ENCODE measurements around the gene BMP7. TPM values are rescaled to one million over a fixed set of nuclear protein-coding genes. Genes with fewer than 3 reads are reported as not detected.

The BMP7 gene
- total RNA-seq, 1 donor, result not detected

DNA sequence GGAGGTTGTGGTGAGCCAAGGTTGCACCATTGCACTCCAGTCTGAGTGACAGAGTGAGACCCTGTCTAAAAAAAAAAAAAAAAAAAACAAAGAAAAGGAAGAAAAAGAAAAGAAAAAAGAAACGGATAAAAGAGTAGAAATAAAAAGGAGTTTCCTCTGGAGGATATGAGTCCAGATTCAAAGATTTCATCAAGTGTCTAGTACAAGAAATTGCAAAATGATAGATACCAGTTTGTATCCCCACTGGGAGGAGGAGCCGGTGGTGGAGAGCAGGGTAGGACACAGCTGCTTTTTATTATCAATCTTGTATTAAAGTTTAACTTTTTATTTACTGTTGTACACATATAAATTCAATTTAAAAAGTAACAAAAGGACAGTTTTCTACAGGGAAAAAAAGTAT lies 113.9 kb downstream of the BMP7 start:
- no peak for DNase-seq (ENCODE audit: insufficient read length, low spot score, missing footprints)
- Histone ChIP-seq H3K27ac (ENCODE audit: low read depth, low read length) (no peak overlapping the region), H3K36me3 (ENCODE audit: insufficient read depth, low read length) (no peaks in the 10 kb centered on the region), H3K4me3 (ENCODE audit: insufficient read depth, low read length) (no peak overlapping the region), H3K4me1 (ENCODE audit: insufficient read depth, low read length) (no peaks in the 10 kb centered on the region), H4K20me1 (ENCODE audit: insufficient read depth, low read length) (no peaks in the 10 kb centered on the region), H3K4me2 (ENCODE audit: insufficient read depth, low read length) (no peak overlapping the region), H2AFZ (ENCODE audit: low read length) (no peak overlapping the region), H3K79me2 (ENCODE audit: insufficient read depth, low read length) (no peaks in the 10 kb centered on the region), H3K9me3 (ENCODE audit: low read depth, low read length) (no peaks in the 10 kb centered on the region), H3K27me3 (ENCODE audit: insufficient read depth, low read length) (no peaks in the 10 kb centered on the region)
- TF ChIP-seq, protein P1, sequence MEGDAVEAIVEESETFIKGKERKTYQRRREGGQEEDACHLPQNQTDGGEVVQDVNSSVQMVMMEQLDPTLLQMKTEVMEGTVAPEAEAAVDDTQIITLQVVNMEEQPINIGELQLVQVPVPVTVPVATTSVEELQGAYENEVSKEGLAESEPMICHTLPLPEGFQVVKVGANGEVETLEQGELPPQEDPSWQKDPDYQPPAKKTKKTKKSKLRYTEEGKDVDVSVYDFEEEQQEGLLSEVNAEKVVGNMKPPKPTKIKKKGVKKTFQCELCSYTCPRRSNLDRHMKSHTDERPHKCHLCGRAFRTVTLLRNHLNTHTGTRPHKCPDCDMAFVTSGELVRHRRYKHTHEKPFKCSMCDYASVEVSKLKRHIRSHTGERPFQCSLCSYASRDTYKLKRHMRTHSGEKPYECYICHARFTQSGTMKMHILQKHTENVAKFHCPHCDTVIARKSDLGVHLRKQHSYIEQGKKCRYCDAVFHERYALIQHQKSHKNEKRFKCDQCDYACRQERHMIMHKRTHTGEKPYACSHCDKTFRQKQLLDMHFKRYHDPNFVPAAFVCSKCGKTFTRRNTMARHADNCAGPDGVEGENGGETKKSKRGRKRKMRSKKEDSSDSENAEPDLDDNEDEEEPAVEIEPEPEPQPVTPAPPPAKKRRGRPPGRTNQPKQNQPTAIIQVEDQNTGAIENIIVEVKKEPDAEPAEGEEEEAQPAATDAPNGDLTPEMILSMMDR (IDR thresholded peaks at IDR 0.05; ENCODE audit: extremely low read depth, low read depth, low read length), result no peak

GRCh38 chr20:57150559-57150958 lies 115.9 kb downstream of the BMP7 start:
- TF ChIP-seq, protein P1 (IDR thresholded peaks at IDR 0.05; ENCODE audit: extremely low read depth, low read depth, low read length), result no peak
- no peak overlapping the region for H3K4me2 ChIP-seq (ENCODE audit: insufficient read depth, low read length)
- H3K27me3 ChIP-seq (ENCODE audit: insufficient read depth, low read length), result no peaks in the 10 kb centered on the region
- H3K9me3 ChIP-seq (ENCODE audit: low read depth, low read length), result no peaks in the 10 kb centered on the region
- H4K20me1 ChIP-seq (ENCODE audit: insufficient read depth, low read length), result no peaks in the 10 kb centered on the region
- no peaks in the 10 kb centered on the region for H3K4me1 ChIP-seq (ENCODE audit: insufficient read depth, low read length)
- no peaks in the 10 kb centered on the region for H3K36me3 ChIP-seq (ENCODE audit: insufficient read depth, low read length)
- H3K4me3 ChIP-seq (ENCODE audit: insufficient read depth, low read length), result no peak overlapping the region
- no peak for DNase-seq (ENCODE audit: insufficient read length, low spot score, missing footprints)
- H3K79me2 ChIP-seq (ENCODE audit: insufficient read depth, low read length), result no peaks in the 10 kb centered on the region
- H2AFZ ChIP-seq (ENCODE audit: low read length), result no peak overlapping the region
- no peak overlapping the region for H3K27ac ChIP-seq (ENCODE audit: low read depth, low read length)

DNA sequence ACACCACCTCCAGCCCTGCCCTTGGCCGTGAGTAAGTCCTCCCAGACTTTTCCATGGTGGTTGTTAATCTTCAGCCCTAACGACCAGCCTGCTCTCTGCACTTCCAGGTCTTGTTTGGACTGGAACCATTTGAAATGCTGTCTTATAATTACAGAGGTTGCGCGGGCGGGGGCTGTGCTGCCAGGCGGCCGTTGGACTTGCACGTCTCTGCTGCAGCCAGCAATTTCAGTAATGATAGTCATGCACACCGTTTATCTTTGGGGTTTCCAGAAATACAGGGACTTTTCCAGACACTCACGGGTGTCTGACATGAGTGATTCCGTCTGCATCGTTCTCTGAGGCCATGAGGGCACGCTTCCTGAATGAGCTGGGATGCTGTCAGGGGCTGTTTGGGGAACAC lies 118.2 kb downstream of the BMP7 start:
- DNase-seq (ENCODE audit: insufficient read length, low spot score, missing footprints), result no peak

GRCh38 chr20:57147185-57147584 lies 119.3 kb downstream of the BMP7 start:
- Histone ChIP-seq H3K4me2 (ENCODE audit: insufficient read depth, low read length) (no peak overlapping the region), H3K27me3 (ENCODE audit: insufficient read depth, low read length) (no peaks in the 10 kb centered on the region)

More for the DNA sequence above, 118.2 kb downstream of the BMP7 start:
- H3K27ac ChIP-seq (ENCODE audit: low read depth, low read length), result no peak overlapping the region
- no peaks in the 10 kb centered on the region for H3K79me2 ChIP-seq (ENCODE audit: insufficient read depth, low read length)
- no peaks in the 10 kb centered on the region for H3K36me3 ChIP-seq (ENCODE audit: insufficient read depth, low read length)
- H3K9me3 ChIP-seq (ENCODE audit: low read depth, low read length), result no peaks in the 10 kb centered on the region
- no peak overlapping the region for H2AFZ ChIP-seq (ENCODE audit: low read length)
- no peaks in the 10 kb centered on the region for H3K27me3 ChIP-seq (ENCODE audit: insufficient read depth, low read length)
- H3K4me1 ChIP-seq (ENCODE audit: insufficient read depth, low read length), result no peaks in the 10 kb centered on the region
- TF ChIP-seq, protein P1 (IDR thresholded peaks at IDR 0.05; ENCODE audit: extremely low read depth, low read depth, low read length), result no peak
- no peak overlapping the region for H3K4me3 ChIP-seq (ENCODE audit: insufficient read depth, low read length)
- no peaks in the 10 kb centered on the region for H4K20me1 ChIP-seq (ENCODE audit: insufficient read depth, low read length)
- no peak overlapping the region for H3K4me2 ChIP-seq (ENCODE audit: insufficient read depth, low read length)

More at GRCh38 chr20:57147185-57147584, 119.3 kb downstream of the BMP7 start:
- H2AFZ ChIP-seq (ENCODE audit: low read length), result no peak overlapping the region
- H3K4me1 ChIP-seq (ENCODE audit: insufficient read depth, low read length), result no peaks in the 10 kb centered on the region
- H3K79me2 ChIP-seq (ENCODE audit: insufficient read depth, low read length), result no peaks in the 10 kb centered on the region
- H3K36me3 ChIP-seq (ENCODE audit: insufficient read depth, low read length), result no peaks in the 10 kb centered on the region
- H3K9me3 ChIP-seq (ENCODE audit: low read depth, low read length), result no peaks in the 10 kb centered on the region
- no peak for DNase-seq (ENCODE audit: insufficient read length, low spot score, missing footprints)
- H3K4me3 ChIP-seq (ENCODE audit: insufficient read depth, low read length), result no peak overlapping the region
- no peak overlapping the region for H3K27ac ChIP-seq (ENCODE audit: low read depth, low read length)
- no peaks in the 10 kb centered on the region for H4K20me1 ChIP-seq (ENCODE audit: insufficient read depth, low read length)
- TF ChIP-seq, protein P1 (IDR thresholded peaks at IDR 0.05; ENCODE audit: extremely low read depth, low read depth, low read length), result no peak

Data from osteoblast (primary cell).